ENCODE measurements around the gene EIF2AK3.
A peak's percentile ranks its signal among the peaks of the same experiment; 100 is the strongest.
"Not testable (repeated sequence)": the region's sequence is repeated elsewhere in the genome, so short reads cannot be mapped to it uniquely, and the experiment has no call there.

EIF2AK3 gene

DNA sequence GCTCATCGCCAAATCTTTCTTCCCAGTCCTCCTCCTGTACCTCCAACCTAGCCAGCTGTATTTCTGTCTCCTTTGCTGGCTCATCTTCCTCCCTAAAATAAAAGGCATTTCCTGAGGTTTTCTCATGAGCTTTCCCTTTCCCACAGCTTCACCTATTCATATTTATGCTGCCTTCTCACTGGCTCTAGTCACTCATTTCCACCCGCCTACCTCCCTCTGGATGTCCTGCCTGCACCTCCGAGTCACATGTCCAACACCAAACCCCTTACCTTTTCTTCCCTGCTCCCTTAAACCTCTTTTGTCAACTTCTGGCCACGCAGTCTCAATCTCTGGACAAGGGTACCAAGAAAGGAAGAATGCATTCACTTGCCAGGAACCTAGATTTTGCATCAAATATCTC lies 2.8 kb downstream of the EIF2AK3 start:
- Histone ChIP-seq H3K4me3 (no peak overlapping the region), H3K4me1 (peaks cover 13% of the 10 kb centered on the region), H3K27me3 (ENCODE audit: low read depth) (no peaks in the 10 kb centered on the region), H3K36me3 (replicated peaks) (no peaks in the 10 kb centered on the region), H3K9me3 (no peaks in the 10 kb centered on the region)
- DNase-seq (ENCODE audit: low spot score in 2 of 2), result no peak
- in situ Hi-C loops (cut with MboI; ENCODE audit: low sequenced_read_pairs), result no loop called here

DNA sequence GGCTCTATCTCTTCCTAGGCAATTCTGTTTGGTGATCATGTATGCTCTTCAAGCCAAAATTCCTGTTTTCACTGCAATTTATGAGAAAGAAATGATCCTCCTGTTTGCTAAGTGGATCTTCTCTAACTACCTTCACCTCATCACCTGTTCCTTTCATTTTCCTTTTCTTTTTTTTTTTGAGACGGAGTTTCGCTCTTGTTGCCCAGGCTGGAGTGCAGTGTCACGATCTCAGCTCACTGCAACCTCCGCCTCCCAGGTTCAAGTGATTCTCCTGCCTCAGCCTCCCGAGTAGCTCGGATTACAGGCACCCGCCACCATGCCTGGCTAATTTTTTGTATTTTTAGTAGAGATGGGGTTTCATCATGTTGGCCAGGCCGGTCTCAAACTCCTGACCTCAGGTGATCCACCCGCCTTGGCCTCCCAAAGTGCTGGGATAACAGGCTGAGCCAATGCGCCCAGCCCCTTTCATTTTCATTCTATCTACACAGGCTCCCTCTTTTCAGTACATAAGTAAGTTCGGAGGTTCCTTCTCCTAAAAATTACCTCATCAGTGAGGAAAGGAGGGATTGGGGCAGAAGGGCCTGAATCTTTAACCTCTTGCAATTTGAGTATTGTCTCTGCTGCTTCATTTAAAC lies 3.3 kb downstream of the EIF2AK3 start:
- DNase-seq (ENCODE audit: low spot score in 2 of 2); H3K36me3 ChIP-seq (replicated peaks); in situ Hi-C loops (cut with MboI; ENCODE audit: low sequenced_read_pairs); H3K27me3 ChIP-seq (ENCODE audit: low read depth); H3K4me3 ChIP-seq; H3K9me3 ChIP-seq: not testable (repeated sequence)
- H3K4me1 ChIP-seq, result peaks cover 13% of the 10 kb centered on the region

DNA sequence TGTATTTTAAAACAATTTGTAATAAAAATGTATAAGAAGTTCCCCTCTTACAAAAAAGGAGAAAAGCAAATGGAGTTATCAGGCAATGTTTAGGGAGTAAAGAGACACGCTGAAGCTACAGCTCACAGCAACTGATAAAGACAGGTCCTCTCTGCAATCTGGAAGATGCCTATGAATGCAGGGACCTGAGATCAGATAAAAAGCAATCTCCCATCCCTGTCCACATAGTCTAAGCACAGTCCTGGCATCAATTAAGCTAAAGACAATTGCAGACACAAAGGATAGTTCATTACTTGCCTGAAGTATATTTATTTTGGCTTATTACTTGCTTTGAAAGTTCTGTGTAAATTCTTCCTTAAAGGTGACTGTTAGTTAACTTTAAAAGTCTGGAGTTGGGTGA lies 5.0 kb downstream of the EIF2AK3 start:
- DNase-seq (ENCODE audit: low spot score in 2 of 2), result no peak
- Histone ChIP-seq H3K4me3 (no peak overlapping the region), H3K27me3 (ENCODE audit: low read depth) (no peaks in the 10 kb centered on the region), H3K4me1 (peaks cover 10% of the 10 kb centered on the region), H3K9me3 (no peaks in the 10 kb centered on the region), H3K36me3 (replicated peaks) (no peaks in the 10 kb centered on the region)
- in situ Hi-C loops (cut with MboI; ENCODE audit: low sequenced_read_pairs), result no loop called here

DNA sequence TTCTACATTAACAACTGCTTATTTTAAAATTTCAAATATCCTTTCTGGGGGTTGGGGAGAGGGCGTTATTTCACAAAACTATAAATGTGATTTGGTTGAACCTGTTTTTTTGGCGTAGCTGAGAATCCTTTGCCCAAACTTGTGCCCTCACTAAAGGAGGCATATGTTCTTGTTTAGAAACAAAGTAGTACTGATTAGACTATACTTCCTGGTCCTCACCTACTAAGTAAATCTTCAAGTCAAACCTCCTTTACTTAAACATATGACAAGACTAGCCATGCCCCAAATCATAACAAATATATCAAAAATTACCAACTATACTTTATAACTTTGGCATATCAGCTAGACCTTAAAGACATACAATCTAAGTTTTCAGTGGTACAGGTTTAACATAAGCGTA lies 5.8 kb downstream of the EIF2AK3 start:
- Histone ChIP-seq H3K4me1 (peaks cover 10% of the 10 kb centered on the region), H3K4me3 (no peak overlapping the region), H3K27me3 (ENCODE audit: low read depth) (no peaks in the 10 kb centered on the region), H3K9me3 (no peaks in the 10 kb centered on the region), H3K36me3 (replicated peaks) (no peaks in the 10 kb centered on the region)
- no peak for DNase-seq (ENCODE audit: low spot score in 2 of 2)
- in situ Hi-C loops (cut with MboI; ENCODE audit: low sequenced_read_pairs), result no loop called here

DNA sequence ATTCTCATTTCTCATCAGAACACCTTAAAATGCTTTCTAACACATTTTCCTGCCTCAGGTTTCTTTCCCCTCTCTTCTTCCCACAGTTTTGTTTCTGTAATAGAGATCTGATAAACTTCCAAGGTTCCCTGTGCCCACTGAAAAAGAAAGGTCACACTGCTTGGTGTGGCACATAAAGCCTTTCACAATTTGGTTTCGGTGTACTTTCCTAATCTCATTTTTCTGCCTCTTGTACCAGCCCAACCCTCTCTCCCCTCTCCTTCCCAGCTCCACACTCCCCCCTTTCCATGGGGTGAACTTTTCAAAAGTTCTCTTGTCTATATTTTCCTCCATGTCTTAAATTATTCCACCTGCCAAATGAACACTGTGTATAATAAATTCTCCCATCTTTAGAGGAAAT lies 7.2 kb downstream of the EIF2AK3 start:
- Histone ChIP-seq H3K4me3 (no peak overlapping the region), H3K9me3 (no peaks in the 10 kb centered on the region), H3K27me3 (ENCODE audit: low read depth) (no peaks in the 10 kb centered on the region), H3K36me3 (replicated peaks) (no peaks in the 10 kb centered on the region), H3K4me1 (peaks cover 3% of the 10 kb centered on the region; the same call in 1 of the 2 replicates)
- no peak for DNase-seq (ENCODE audit: low spot score in 2 of 2)
- in situ Hi-C loops (cut with MboI; ENCODE audit: low sequenced_read_pairs), result no loop called here

DNA sequence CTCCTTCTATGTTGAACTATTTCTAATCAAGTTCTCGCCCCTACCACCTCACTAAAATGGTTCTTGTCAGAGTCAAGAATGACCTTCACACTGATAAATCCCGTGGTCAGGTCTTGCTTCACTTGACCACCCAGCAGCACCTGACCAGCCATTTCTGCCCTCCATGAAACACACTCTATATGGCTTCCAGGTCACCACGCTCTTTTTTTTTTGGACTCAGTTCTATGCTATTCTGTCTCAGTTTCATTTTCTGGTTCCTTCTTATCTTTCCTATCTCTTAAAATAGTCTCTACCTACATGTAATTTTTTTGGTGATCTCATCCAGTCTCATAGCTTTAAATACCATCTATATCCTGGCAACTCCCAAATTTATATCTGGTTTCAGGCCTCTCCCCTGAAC lies 11.4 kb downstream of the EIF2AK3 start:
- Histone ChIP-seq H3K36me3 (replicated peaks) (no peaks in the 10 kb centered on the region), H3K4me3 (no peak overlapping the region), H3K9me3 (no peaks in the 10 kb centered on the region), H3K27me3 (ENCODE audit: low read depth) (no peaks in the 10 kb centered on the region), H3K4me1 (no peaks in the 10 kb centered on the region)
- DNase-seq (ENCODE audit: low spot score in 2 of 2), result no peak
- in situ Hi-C loops (cut with MboI; ENCODE audit: low sequenced_read_pairs), result no loop called here

DNA sequence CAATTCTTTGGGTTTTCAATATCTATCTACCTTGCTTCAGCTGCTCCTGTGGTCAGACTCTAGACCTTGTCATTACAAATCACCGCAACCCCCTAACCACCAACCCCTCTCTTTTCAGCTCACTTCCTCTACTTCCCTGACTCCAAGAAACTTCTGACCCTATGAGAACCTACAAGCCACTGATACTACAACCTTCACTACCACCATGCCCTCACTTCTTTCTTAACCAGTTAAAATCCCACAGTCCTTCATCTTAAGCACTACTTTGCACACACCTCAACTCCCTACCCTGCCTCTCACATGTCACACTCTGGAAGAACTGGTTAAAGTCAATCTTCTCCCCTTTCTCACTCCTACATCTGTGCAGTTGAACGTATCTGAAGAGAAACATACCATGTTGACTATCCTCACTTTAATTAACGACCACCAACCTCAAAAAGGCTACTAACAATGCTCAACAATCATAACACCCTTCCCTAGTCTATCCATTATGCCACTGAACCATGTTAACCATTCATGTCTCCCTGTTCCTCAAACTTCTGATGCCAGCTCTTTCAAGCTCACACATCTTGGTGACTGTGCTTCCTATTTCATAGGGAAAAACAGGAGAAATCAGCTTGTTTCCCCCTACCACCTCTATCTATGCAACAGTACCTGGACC lies 12.6 kb downstream of the EIF2AK3 start:
- Histone ChIP-seq H3K9me3 (no peaks in the 10 kb centered on the region), H3K4me1 (no peaks in the 10 kb centered on the region), H3K4me3 (no peak overlapping the region), H3K27me3 (ENCODE audit: low read depth) (no peaks in the 10 kb centered on the region), H3K36me3 (replicated peaks) (no peaks in the 10 kb centered on the region)
- DNase-seq (ENCODE audit: low spot score in 2 of 2), result no peak
- in situ Hi-C loops (cut with MboI; ENCODE audit: low sequenced_read_pairs), result no loop called here

DNA sequence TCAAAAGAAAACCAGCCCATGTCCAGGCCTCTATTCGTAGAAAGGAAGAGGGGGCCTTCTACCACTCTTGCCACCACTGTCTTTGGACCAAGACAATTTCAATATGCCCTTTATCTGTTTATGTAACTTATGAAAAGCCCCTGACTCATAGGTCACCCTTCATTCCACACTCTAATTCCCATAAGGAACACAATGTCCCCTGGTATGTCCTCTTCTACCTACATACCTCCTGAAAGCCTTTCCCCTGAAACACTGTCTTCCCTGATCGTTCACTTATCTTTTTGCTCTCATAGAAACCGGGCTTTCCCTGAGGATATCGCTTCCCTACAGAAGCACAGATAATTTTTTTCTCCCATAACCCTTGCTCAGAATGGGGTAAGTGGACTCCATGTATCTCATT lies 13.3 kb downstream of the EIF2AK3 start:
- Histone ChIP-seq H3K36me3 (replicated peaks) (no peaks in the 10 kb centered on the region), H3K27me3 (ENCODE audit: low read depth) (no peaks in the 10 kb centered on the region), H3K4me3 (no peak overlapping the region), H3K9me3 (no peaks in the 10 kb centered on the region), H3K4me1 (no peaks in the 10 kb centered on the region)
- DNase-seq (ENCODE audit: low spot score in 2 of 2), result no peak
- in situ Hi-C loops (cut with MboI; ENCODE audit: low sequenced_read_pairs), result no loop called here

DNA sequence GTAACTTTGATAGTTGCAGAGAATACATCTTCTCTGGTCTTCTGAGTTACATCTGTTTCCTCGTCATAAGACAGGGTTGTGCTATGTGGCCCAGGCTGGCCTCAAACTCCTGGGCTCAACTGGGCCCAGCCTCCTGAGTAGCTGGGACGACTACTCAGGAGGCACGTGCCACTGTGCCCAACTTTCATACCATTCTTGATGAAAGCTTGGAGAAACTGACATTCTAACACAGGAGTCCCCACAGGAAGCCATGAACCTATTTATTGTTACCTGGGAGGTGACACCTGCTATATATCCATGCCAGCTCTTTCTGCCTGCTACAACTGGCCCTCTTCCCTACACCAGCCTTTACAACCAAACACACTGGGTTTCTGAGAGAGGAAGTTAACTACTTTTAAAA lies 19.1 kb downstream of the EIF2AK3 start:
- Histone ChIP-seq H3K27me3 (ENCODE audit: low read depth) (no peaks in the 10 kb centered on the region), H3K36me3 (replicated peaks) (no peaks in the 10 kb centered on the region), H3K9me3 (no peaks in the 10 kb centered on the region), H3K4me3 (no peak overlapping the region), H3K4me1 (no peaks in the 10 kb centered on the region)
- DNase-seq (ENCODE audit: low spot score in 2 of 2), result no peak
- in situ Hi-C loops (cut with MboI; ENCODE audit: low sequenced_read_pairs), result no loop called here

DNA sequence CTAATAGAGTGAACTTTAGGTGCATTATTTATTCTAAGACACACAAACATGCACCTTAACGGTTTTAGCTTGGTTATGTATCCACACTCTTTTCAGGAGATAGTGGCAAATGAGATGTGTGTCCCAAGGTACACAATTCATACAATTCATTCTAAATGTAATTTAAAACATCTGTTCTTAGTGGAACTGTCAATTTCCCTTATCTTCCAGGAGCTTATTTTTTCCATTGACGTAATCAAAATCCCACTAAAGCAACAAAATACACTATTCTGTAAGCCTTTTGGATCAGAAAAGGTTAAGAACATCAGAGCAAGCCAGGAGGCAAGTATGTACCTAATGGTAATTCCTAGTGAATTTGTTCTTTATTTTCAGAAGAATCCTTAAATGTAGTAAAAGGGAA lies 19.8 kb downstream of the EIF2AK3 start:
- Histone ChIP-seq H3K36me3 (replicated peaks) (no peaks in the 10 kb centered on the region), H3K4me3 (no peak overlapping the region)

DNA sequence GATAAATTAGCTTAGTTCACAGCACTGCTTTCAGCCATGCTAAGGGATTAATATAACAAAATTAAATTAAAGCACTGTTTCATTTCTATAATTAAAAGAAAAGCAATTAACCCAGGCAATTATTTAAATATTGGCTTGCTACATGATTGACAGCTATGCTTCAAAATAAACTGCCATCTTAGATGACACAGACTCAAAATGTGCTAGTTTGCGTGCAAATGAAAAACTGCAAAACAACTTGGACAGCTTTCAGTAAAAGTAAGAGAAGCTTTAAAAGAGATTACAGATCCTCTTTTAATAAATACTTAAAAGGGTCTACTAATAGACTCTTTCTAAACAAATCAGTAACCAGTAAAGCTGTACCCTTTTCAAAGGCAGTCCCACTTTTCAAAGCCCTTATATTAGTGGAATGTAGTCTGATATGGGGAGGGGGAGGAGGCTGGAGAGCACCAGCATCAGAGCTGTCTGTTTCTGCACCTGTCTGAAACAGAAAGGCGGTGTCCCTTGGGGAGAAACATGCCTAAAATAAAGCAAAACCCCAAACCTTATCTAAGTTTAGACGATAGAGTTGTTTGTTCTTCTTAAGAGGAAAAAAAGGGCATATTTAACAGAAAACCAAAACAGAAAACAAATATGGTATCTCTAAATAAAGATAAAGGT lies 20.8 kb downstream of the EIF2AK3 start:
- DNase-seq (ENCODE audit: low spot score in 2 of 2), result no peak
- Histone ChIP-seq H3K4me1 (peaks cover under 1% of the 10 kb centered on the region), H3K4me3 (no peak overlapping the region), H3K27me3 (ENCODE audit: low read depth) (no peaks in the 10 kb centered on the region), H3K9me3 (no peaks in the 10 kb centered on the region), H3K36me3 (replicated peaks) (no peaks in the 10 kb centered on the region)
- in situ Hi-C loops (cut with MboI; ENCODE audit: low sequenced_read_pairs), result no loop called here

More for the DNA sequence above, 19.8 kb downstream of the EIF2AK3 start:
- Histone ChIP-seq H3K9me3 (no peaks in the 10 kb centered on the region), H3K4me1 (no peaks in the 10 kb centered on the region), H3K27me3 (ENCODE audit: low read depth) (no peaks in the 10 kb centered on the region)
- DNase-seq (ENCODE audit: low spot score in 2 of 2), result no peak
- in situ Hi-C loops (cut with MboI; ENCODE audit: low sequenced_read_pairs), result no loop called here

DNA sequence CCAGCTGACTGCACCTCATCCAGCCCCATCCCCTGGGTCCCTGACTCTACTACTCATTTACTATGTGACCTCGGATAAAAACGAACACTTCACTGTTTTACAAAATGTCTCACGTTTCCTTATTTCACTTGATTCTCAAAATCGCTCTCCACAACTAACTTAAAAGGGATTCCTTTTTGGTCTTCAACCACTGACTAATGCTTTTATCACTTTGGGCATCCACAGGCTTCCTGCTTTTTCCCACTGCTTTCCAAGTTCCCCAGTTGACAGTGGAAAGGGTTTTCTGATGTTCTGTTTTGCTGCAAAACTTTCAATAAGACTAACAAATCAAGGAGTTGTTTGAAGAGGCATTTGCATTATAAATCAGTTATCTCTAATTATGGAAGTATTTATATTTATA lies 24.1 kb downstream of the EIF2AK3 start:
- H3K27me3 ChIP-seq (ENCODE audit: low read depth), result peaks cover 7% of the 10 kb centered on the region; the same call in 1 of the 2 replicates
- no peaks in the 10 kb centered on the region for H3K36me3 ChIP-seq (replicated peaks)
- no peak for DNase-seq (ENCODE audit: low spot score in 2 of 2)
- H3K4me1 ChIP-seq, result peaks cover 18% of the 10 kb centered on the region
- in situ Hi-C loops (cut with MboI; ENCODE audit: low sequenced_read_pairs), result no loop called here
- H3K4me3 ChIP-seq, result no peak overlapping the region
- H3K9me3 ChIP-seq, result no peaks in the 10 kb centered on the region

DNA sequence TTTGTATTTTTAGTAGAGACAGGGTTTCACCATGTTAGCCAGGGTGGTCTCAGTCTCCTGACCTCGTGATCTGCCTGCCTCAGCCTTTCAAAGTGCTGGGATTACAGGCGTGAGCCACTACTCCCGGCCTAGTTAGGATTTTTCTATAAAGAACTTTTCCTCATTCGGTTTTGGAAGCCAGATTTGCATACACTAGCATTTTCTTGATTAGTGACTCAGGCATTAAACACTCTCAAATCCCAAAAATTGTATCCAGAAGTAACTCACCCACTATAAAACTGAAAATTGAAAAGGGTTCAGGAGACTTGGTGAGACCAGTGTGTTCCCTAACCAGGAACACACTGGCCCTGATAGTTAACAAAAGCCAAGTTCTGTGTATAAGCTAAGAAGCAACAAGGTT lies 25.2 kb downstream of the EIF2AK3 start:
- Histone ChIP-seq H3K36me3 (replicated peaks) (no peaks in the 10 kb centered on the region), H3K27me3 (ENCODE audit: low read depth) (peaks cover 9% of the 10 kb centered on the region; the same call in 1 of the 2 replicates), H3K4me3 (no peak overlapping the region), H3K4me1 (peaks cover 24% of the 10 kb centered on the region), H3K9me3 (no peaks in the 10 kb centered on the region)
- in situ Hi-C loops (cut with MboI; ENCODE audit: low sequenced_read_pairs), result no loop called here
- no peak for DNase-seq (ENCODE audit: low spot score in 2 of 2)

DNA sequence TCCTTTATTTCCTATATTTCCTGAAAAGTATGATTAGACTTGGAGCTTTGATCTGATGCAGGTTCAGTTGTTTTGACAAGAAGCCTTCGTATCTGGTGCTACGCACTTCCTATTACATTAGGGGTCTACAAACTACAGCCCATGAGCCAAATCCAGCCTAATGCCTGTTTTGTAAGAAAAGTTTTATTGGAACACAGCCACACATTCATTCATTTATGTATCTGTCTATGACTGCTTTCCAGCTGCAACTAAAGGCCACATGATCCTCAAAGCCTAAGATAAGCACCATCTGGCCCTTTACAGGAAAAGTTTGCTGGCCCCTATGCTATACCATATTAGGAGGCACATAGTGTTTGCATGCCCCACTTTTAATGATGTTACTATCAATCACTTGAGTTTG lies 26.0 kb downstream of the EIF2AK3 start:
- H3K4me1 ChIP-seq, result peaks cover 31% of the 10 kb centered on the region
- in situ Hi-C loops (cut with MboI; ENCODE audit: low sequenced_read_pairs), result no loop called here
- no peaks in the 10 kb centered on the region for H3K9me3 ChIP-seq
- no peak overlapping the region for H3K4me3 ChIP-seq
- DNase-seq (ENCODE audit: low spot score in 2 of 2), result peak in 1 of 2 experiments; percentile 12
- H3K36me3 ChIP-seq (replicated peaks), result no peaks in the 10 kb centered on the region
- peaks cover 9% of the 10 kb centered on the region; the same call in 1 of the 2 replicates for H3K27me3 ChIP-seq (ENCODE audit: low read depth)

All from HAP-1 (cell line).